Tibial nerve (tissue), 4 donors: ENCODE measurements around the gene ACSM3. TPM values are rescaled to one million over a fixed set of nuclear protein-coding genes. Genes with fewer than 3 reads are reported as not detected.

Experiments used
- DNase-seq, 2 donors: peaks; one replicate each; pipeline ENCODE4 v3.0.0-alpha.2; 2019; ENCODE audit warnings: low spot score in 2 of 2
- H3K27ac ChIP-seq, 4 donors: fragments of 200-600 bp; sonication (generic) in 3 of 4; one replicate each; pipeline ENCODE4 v1.5.1; 2017 to 2019; ENCODE audit warnings: mild to moderate bottlenecking in 1 of 4
- H3K27me3 ChIP-seq, 2 donors: fragments of 200-600 bp; sonication (generic) in 1 of 2; one replicate each; pipeline versions ENCODE4 v1.5.1 to v1.6.0; 2017 to 2019
- H3K36me3 ChIP-seq, 3 donors: fragments of 200-600 bp; sonication (generic); one replicate each; pipeline ENCODE4 v1.5.1; 2018 to 2019
- H3K4me1 ChIP-seq, 4 donors: fragments of 200-600 bp; sonication (generic) in 3 of 4; one replicate each; pipeline ENCODE4 v1.5.1; 2017 to 2019
- H3K4me3 ChIP-seq, 4 donors: fragments of 200-600 bp; sonication (generic) in 3 of 4; one replicate each; pipeline ENCODE4 v1.5.1; 2017 to 2019; ENCODE audit warnings: mild to moderate bottlenecking in 1 of 4, moderate library complexity in 1 of 4
- H3K9me3 ChIP-seq, 4 donors: fragments of 200-600 bp; sonication (generic) in 3 of 4; one replicate each; pipeline ENCODE4 v1.5.1; 2017 to 2019
- EP300 ChIP-seq, 2 donors: sonication (generic); formaldehyde crosslinking; IDR thresholded peaks; one replicate each; pipeline ENCODE4 v1.6.1; 2017; ENCODE audit warnings: antibody characterized with exemption in 2 of 2, mild to moderate bottlenecking in 1 of 2
- POLR2A ChIP-seq, 2 donors: fragments of 450-650 bp; IDR thresholded peaks; one replicate each; pipeline ENCODE4 v1.6.1; 2017; ENCODE audit warnings: antibody characterized with exemption in 2 of 2, mild to moderate bottlenecking in 2 of 2, moderate library complexity in 2 of 2
- WGBS, 2 donors: methylation state at CpG; one replicate each; pipeline ENCODE4 v1.1.5; 2018; 5-methylcytosine and 5-hydroxymethylcytosine counted together
- total RNA-seq, 4 donors: library from RNA; depleted of rRNA; stranded (reverse); fragments of >200 nt; gene quantifications; one replicate each; pipeline ENCODE4 v1.1.0, GENCODE V29; 2016
- TF ChIP-seq, protein P1 (sequence below), 5 experiments: fragments of 200-600 bp in 3 of 5; fragments of 450-650 bp in 2 of 5; sonication (generic) in 3 of 5; IDR thresholded peaks; one replicate each; pipeline ENCODE4 v1.5.1; 2016 to 2019; ENCODE audit warnings: antibody characterized with exemption in 5 of 5, mild to moderate bottlenecking in 3 of 5, moderate library complexity in 2 of 5

ACSM3 gene
- total RNA-seq, 4 donors from 2014 or later = 1.2 to 2.5 (median 1.6) TPM

DNA sequence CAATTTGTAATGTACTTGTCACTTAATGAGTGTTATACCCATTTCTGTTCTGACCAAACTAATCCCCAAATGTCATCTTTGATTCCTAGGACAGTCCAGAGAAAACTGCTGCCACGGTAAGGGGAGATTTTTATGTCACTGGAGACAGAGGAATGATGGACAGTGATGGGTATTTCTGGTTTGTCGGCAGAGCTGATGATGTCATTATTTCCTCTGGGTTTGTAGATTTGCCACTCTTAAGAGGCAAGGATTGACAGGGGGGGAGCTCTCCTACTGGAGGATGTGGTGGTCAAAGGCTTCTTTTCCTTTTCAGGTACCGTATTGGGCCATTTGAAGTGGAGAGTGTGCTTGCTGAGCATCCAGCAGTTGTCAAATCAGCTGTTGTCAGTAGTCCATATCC lies 34.7 kb upstream of the ACSM3 start:
- Histone ChIP-seq H3K27me3 (no peaks in the 10 kb centered on the region), H3K4me3 (no peak overlapping the region), H3K36me3 (peaks cover 0 to 20% (median 0%) of the 10 kb centered on the region in 3 donors), H3K4me1 (peaks cover 0 to 7% (median 0%) of the 10 kb centered on the region in 4 donors), H3K9me3 (no peaks in the 10 kb centered on the region), H3K27ac (no peak overlapping the region)
- no peak for TF ChIP-seq POLR2A (IDR thresholded peaks at IDR 0.05)
- TF ChIP-seq, protein P1, sequence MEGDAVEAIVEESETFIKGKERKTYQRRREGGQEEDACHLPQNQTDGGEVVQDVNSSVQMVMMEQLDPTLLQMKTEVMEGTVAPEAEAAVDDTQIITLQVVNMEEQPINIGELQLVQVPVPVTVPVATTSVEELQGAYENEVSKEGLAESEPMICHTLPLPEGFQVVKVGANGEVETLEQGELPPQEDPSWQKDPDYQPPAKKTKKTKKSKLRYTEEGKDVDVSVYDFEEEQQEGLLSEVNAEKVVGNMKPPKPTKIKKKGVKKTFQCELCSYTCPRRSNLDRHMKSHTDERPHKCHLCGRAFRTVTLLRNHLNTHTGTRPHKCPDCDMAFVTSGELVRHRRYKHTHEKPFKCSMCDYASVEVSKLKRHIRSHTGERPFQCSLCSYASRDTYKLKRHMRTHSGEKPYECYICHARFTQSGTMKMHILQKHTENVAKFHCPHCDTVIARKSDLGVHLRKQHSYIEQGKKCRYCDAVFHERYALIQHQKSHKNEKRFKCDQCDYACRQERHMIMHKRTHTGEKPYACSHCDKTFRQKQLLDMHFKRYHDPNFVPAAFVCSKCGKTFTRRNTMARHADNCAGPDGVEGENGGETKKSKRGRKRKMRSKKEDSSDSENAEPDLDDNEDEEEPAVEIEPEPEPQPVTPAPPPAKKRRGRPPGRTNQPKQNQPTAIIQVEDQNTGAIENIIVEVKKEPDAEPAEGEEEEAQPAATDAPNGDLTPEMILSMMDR (IDR thresholded peaks at IDR 0.05) = no peak
- TF ChIP-seq EP300 (IDR thresholded peaks at IDR 0.05) = no peak
- whole genome bisulfite sequencing, 2 donors = 64 to 66% methylated on average over 3 of the region's 3 CpGs
- no peak for DNase-seq

DNA sequence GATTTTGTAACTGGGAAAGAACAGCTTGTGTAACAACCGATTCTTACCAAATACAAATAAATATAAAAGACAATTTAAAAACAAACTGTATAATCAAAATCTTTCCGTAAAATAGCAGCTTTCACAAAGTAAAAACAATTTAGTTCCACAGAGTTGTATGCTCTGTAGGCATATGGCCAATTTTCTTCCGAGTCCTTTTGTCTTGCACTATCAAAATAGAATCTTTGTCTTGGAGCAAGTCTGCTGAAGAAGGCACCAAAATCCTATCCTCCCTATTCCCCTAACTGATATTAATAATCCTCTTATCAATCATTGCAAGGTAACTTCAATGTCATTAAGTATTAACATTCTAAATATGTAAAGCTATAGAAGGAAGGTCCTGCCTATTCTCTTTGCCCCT lies 29.8 kb upstream of the ACSM3 start:
- no peak for DNase-seq
- Histone ChIP-seq H3K4me1 (peaks cover 0 to 29% (median 0%) of the 10 kb centered on the region in 4 donors), H3K9me3 (no peaks in the 10 kb centered on the region), H3K27ac (peak overlapping the region in 1 of 4 donors; percentile 40), H3K4me3 (no peak overlapping the region), H3K36me3 (peaks cover 0 to 64% (median 9%) of the 10 kb centered on the region in 3 donors), H3K27me3 (no peaks in the 10 kb centered on the region)
- 43 to 47% methylated on average over 3 of the region's 3 CpGs for WGBS, 2 donors
- TF ChIP-seq, protein P1 (IDR thresholded peaks at IDR 0.05) = no peak
- TF ChIP-seq EP300 (IDR thresholded peaks at IDR 0.05) = no peak
- no peak for TF ChIP-seq POLR2A (IDR thresholded peaks at IDR 0.05)

DNA sequence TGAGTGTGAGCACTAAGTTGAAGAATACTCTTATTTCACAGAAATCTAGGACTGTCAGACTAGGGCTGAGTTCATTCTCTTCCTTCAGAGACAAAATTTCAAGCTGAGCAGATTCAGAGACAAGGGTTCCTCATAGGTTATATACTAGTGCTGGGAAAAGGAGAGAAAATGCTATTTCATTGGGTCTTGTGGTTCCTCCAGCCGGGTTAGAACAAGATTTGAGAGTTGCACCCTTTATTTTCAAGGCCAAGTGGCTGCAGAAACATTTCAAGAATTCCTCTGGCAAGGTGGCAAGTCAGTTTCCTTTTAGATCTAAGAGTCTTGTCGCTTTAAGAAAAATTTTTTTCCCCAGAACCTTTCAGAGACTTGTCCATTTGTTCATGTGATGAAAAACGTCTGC lies 29.0 kb upstream of the ACSM3 start:
- 50% methylated on average over 3 of the region's 3 CpGs for WGBS, 2 donors
- peaks cover 0 to 35% (median 1%) of the 10 kb centered on the region in 4 donors for H3K4me1 ChIP-seq
- DNase-seq = no peak
- TF ChIP-seq, protein P1 (IDR thresholded peaks at IDR 0.05) = no peak
- TF ChIP-seq POLR2A (IDR thresholded peaks at IDR 0.05) (no peak), EP300 (IDR thresholded peaks at IDR 0.05) (no peak)
- no peaks in the 10 kb centered on the region for H3K27me3 ChIP-seq
- H3K27ac ChIP-seq = no peak overlapping the region
- H3K4me3 ChIP-seq = no peak overlapping the region
- H3K9me3 ChIP-seq = no peaks in the 10 kb centered on the region
- peaks cover 0 to 57% (median 9%) of the 10 kb centered on the region in 3 donors for H3K36me3 ChIP-seq

DNA sequence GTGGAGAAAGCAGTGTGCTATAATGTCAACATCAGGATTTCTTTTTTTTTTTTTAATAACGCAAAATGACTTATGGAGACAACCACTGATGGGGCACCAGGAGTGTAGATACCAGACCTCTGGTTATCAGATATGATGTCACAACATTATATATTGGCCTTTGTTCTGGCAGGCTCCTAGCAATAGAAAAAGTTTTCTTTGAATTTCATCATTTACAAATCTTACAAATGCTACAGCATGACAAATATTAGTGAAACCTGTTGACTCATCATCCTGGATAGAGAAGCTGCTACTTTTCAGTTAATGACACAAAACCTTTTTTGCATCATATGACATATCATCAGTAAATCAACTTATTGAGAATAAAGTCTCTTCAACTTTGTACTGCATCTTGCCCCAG lies 28.3 kb upstream of the ACSM3 start:
- DNase-seq = no peak
- H3K27me3 ChIP-seq = no peaks in the 10 kb centered on the region
- 77 to 94% methylated on average over 1 of the region's 1 CpG for WGBS, 2 donors
- H3K27ac ChIP-seq = no peak overlapping the region
- peaks cover 0 to 42% (median 7%) of the 10 kb centered on the region in 4 donors for H3K4me1 ChIP-seq
- TF ChIP-seq POLR2A (IDR thresholded peaks at IDR 0.05) (no peak), EP300 (IDR thresholded peaks at IDR 0.05) (no peak)
- TF ChIP-seq, protein P1 (IDR thresholded peaks at IDR 0.05) = no peak
- H3K9me3 ChIP-seq = no peaks in the 10 kb centered on the region
- H3K4me3 ChIP-seq = no peak overlapping the region
- peaks cover 0 to 54% (median 9%) of the 10 kb centered on the region in 3 donors for H3K36me3 ChIP-seq

DNA sequence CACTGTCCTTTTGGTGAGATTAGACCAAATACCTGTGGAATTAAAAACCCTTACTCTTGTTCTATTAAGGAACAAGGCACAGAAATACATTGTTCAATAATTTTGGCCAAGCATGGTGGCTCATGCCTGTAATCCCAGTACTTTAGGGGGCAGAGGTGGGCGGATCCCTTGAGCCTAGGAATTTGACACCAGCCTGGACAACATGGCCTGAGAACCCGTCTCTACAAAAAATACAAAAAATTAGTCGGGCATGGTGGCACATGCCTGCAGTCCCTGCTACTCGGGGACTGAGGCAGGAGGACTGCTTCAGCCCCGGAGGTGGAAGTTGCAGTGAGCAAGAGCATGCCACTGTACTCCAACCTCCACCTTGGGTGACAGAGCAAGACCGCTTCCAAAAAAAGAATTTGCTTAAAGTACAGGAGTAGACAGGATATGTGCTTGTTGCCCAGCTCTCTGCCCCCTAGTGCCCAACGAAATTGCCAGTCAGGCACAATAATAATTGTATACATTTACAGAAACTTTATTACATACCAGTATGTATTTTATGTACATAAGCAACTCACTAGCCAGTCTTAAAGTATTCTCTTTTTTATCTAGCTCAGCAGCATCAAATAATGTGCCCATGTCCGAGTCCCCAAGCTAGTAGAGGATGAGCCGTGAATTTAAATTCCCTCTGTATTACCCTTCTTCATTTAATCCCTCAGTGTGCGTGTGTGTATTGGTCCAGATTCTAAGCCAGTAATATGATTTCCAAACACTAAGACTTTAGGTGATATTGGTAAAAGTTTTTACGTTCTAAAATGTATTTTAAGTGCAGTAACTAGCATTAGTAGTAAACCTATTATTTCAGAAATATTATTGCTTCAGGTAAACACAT lies 23.6 kb upstream of the ACSM3 start:
- H3K27me3 ChIP-seq = no peaks in the 10 kb centered on the region
- no peak for DNase-seq

More for the DNA sequence above, 23.6 kb upstream of the ACSM3 start:
- Histone ChIP-seq H3K4me3 (peak overlapping the region; percentile 90 to 99 (median 93)), H3K9me3 (no peaks in the 10 kb centered on the region), H3K4me1 (peaks cover 0 to 44% (median 10%) of the 10 kb centered on the region in 4 donors), H3K27ac (peak overlapping the region in 3 of 4 donors; percentile 95 to 99 (median 98)), H3K36me3 (peaks cover 0 to 37% (median 9%) of the 10 kb centered on the region in 3 donors)
- TF ChIP-seq, protein P1 (IDR thresholded peaks at IDR 0.05) = no peak
- no peak for TF ChIP-seq EP300 (IDR thresholded peaks at IDR 0.05)
- no peak for TF ChIP-seq POLR2A (IDR thresholded peaks at IDR 0.05)
- WGBS, 2 donors = 49% methylated on average over 11 of the region's 11 CpGs
